22Rv1 (cell line): Measurements from ENCODE around the gene HAPLN1.
A peak's percentile ranks its signal among the peaks of the same experiment; 100 is the strongest.

Source experiments
- H3K27ac ChIP-seq: fragments of 450-650 bp; 2 replicates; pipeline ENCODE4 v1.5.1; 2017
- CTCF ChIP-seq: fragments of 450-650 bp; IDR thresholded peaks from 2 replicates; pipeline ENCODE4 v1.5.1; 2017; ENCODE audit warnings: mild to moderate bottlenecking
- ZFX ChIP-seq: fragments of 450-650 bp; IDR thresholded peaks from 2 replicates; pipeline ENCODE4 v1.6.1; 2017; ENCODE audit warnings: antibody characterized with exemption, borderline replicate concordance

The HAPLN1 gene

GRCh38 chr5:83729362-83729761, 8.7 kb upstream of the HAPLN1 start:
- TF ChIP-seq ZFX (no peak), CTCF (no peak)
- no peak overlapping the region for H3K27ac ChIP-seq

GRCh38 chr5:83726912-83727311, 6.3 kb upstream of the HAPLN1 start:
- TF ChIP-seq ZFX = no peak
- TF ChIP-seq CTCF = no peak
- no peak overlapping the region for H3K27ac ChIP-seq

- TF ChIP-seq ZFX (no peak), CTCF (no peak)
- no peak overlapping the region for H3K27ac ChIP-seq
Observed at GRCh38 chr5:83724935-83725334, 4.3 kb upstream of the HAPLN1 start.

GRCh38 chr5:83724001-83724400, 3.3 kb upstream of the HAPLN1 start:
- no peak for TF ChIP-seq CTCF
- no peak for TF ChIP-seq ZFX
- H3K27ac ChIP-seq = no peak overlapping the region

GRCh38 chr5:83723031-83723430, 2.4 kb upstream of the HAPLN1 start:
- no peak for TF ChIP-seq ZFX
- TF ChIP-seq CTCF = no peak
- H3K27ac ChIP-seq = 0 out of 2 replicates have a peak overlapping the region, but pooled peaks have one; percentile 60

GRCh38 chr5:83721953-83722901, 1.6 kb upstream of the HAPLN1 start:
- peak overlapping the region; percentile 60 for H3K27ac ChIP-seq
- TF ChIP-seq ZFX (no peak), CTCF (peak; percentile 78)

- H3K27ac ChIP-seq = no peak overlapping the region
- TF ChIP-seq CTCF (no peak), ZFX (no peak)
Observed at GRCh38 chr5:83718936-83719495, 1.6 kb downstream of the HAPLN1 start.
